Body of pancreas (tissue), 4 donors: ENCODE data around the gene PMM2. TPM values are rescaled to one million over a fixed set of nuclear protein-coding genes. Genes with fewer than 3 reads are reported as not detected.

Experiments
- ATAC-seq: fragments of 150-250 bp; one replicate; pipeline ENCODE4 v1.9.1; 2016
- DNase-seq, 4 donors: peaks; one replicate each; pipeline ENCODE4 v3.0.0-alpha.2; 2019
- H3K27ac ChIP-seq, 4 donors: fragments of 200-600 bp; sonication (generic); 1 replicate in 3 of 4; 2 replicates in 1 of 4; pipeline versions ENCODE4 v1.5.1 to v1.6.1; 2016 to 2019; ENCODE audit warnings: mild to moderate bottlenecking in 1 of 4, mixed read lengths in 1 of 4, moderate library complexity in 1 of 4
- H3K27me3 ChIP-seq, 2 donors: fragments of 200-600 bp; sonication (generic); one replicate each; pipeline ENCODE4 v1.6.0; 2016; ENCODE audit warnings: mild to moderate bottlenecking in 1 of 2
- H3K36me3 ChIP-seq, 2 donors: fragments of 200-600 bp; sonication (generic); replicated peaks in 1 of 2; 2 replicates each; pipeline ENCODE4 v1.5.1; 2016; ENCODE audit warnings: low read depth in 2 of 2; ENCODE audit not compliant: insufficient read depth in 1 of 2
- H3K4me1 ChIP-seq: fragments of 200-600 bp; sonication (generic); one replicate; pipeline ENCODE4 v1.6.0; 2016
- H3K4me3 ChIP-seq, 2 donors: fragments of 200-600 bp; sonication (generic); 1 replicate in 1 of 2; 2 replicates in 1 of 2; pipeline ENCODE4 v1.5.1; 2016 to 2019
- H3K9me3 ChIP-seq, 3 donors: fragments of 200-600 bp; sonication (generic); 1 replicate in 2 of 3; 2 replicates in 1 of 3; pipeline ENCODE4 v1.5.1; 2016
- POLR2A ChIP-seq, 3 donors: fragments of 450-650 bp; IDR thresholded peaks; one replicate each; pipeline ENCODE4 v1.6.1; 2016; ENCODE audit warnings: antibody characterized with exemption in 3 of 3, mild to moderate bottlenecking in 2 of 3
- WGBS, 2 donors: methylation state at CpG; one replicate each; pipeline ENCODE4 v1.1.5; 2017; 5-methylcytosine and 5-hydroxymethylcytosine counted together
- intact Hi-C: fragments of 100-400 bp; cut with DNase I; formaldehyde crosslinking; loops from one replicate; pipeline ENCODE4 v1.15.1; 2023
- total RNA-seq, 2 donors: library from RNA; depleted of rRNA; stranded (reverse); fragments of >200 nt; gene quantifications; one replicate each; pipeline ENCODE4 v1.1.0, GENCODE V29; 2016
- TF ChIP-seq, protein P1 (sequence below), 7 experiments: fragments of 450-650 bp in 4 of 7; fragments of 200-600 bp in 3 of 7; sonication (generic) in 3 of 7; IDR thresholded peaks; one replicate each; pipeline ENCODE4 v1.5.1; 2016 to 2019; ENCODE audit warnings: antibody characterized with exemption in 7 of 7

The PMM2 gene
- total RNA-seq, 2 donors from 2014 or later = 34.8 to 127 TPM

DNA sequence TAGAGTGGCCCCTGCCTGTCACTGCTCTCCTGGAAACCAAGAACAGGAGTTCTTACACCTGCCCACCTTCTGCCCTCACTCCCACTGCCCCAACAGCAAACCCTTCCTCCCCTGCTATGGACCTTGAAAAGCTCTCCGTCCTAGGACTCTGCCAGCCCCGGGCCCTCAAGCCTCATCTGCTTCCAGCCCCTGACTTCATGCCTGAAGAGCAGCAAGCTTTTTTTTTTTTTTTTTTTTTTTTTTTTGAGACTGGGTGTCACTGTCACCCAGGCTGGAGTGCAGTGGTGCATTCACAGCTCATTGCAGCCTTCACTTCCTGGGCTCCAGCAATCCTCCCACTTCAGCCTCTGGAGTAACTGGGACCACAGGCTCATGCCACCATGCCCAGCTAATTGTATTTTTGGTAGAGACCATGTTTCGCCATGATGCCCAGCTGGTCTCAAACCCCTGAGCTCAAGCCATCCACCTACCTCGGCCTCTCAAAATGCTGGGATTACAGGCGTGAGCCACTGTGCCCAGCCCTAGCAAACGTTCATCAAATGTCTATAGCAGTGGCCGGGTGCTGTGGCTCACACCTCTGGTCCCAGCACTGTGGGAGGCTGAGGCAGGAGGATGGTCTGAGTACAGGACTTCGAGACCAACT lies 54.2 kb downstream of the PMM2 start:
- no peaks in the 10 kb centered on the region for H3K27me3 ChIP-seq
- H3K4me1 ChIP-seq = peaks cover 16% of the 10 kb centered on the region
- 89 to 94% methylated on average over 8 of the region's 8 CpGs for WGBS, 2 donors
- ATAC-seq (no peak), DNase-seq (no peak)
- H3K9me3 ChIP-seq = no peaks in the 10 kb centered on the region
- H3K27ac ChIP-seq = peak overlapping the region in 2 of 4 donors; percentile 42 to 46
- peaks cover 0 to 23% of the 10 kb centered on the region in 2 donors for H3K36me3 ChIP-seq
- H3K4me3 ChIP-seq = no peak overlapping the region
- intact Hi-C loops = loop anchor here (10.0 kb wide), 1 partner anchor 47 kb away; no protein-coding TSS in a partner anchor
- TF ChIP-seq POLR2A (IDR thresholded peaks at IDR 0.05) = no peak
- TF ChIP-seq, protein P1, sequence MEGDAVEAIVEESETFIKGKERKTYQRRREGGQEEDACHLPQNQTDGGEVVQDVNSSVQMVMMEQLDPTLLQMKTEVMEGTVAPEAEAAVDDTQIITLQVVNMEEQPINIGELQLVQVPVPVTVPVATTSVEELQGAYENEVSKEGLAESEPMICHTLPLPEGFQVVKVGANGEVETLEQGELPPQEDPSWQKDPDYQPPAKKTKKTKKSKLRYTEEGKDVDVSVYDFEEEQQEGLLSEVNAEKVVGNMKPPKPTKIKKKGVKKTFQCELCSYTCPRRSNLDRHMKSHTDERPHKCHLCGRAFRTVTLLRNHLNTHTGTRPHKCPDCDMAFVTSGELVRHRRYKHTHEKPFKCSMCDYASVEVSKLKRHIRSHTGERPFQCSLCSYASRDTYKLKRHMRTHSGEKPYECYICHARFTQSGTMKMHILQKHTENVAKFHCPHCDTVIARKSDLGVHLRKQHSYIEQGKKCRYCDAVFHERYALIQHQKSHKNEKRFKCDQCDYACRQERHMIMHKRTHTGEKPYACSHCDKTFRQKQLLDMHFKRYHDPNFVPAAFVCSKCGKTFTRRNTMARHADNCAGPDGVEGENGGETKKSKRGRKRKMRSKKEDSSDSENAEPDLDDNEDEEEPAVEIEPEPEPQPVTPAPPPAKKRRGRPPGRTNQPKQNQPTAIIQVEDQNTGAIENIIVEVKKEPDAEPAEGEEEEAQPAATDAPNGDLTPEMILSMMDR (IDR thresholded peaks at IDR 0.05) = no peak

- no peak for TF ChIP-seq POLR2A (IDR thresholded peaks at IDR 0.05)
- TF ChIP-seq, protein P1 (IDR thresholded peaks at IDR 0.05) = no peak
- H3K27me3 ChIP-seq = no peaks in the 10 kb centered on the region
- DNase-seq = no peak
- 73 to 79% methylated on average over 8 of the region's 8 CpGs for WGBS, 2 donors
- H3K27ac ChIP-seq = peak overlapping the region in 2 of 4 donors; percentile 42 to 46
- H3K4me1 ChIP-seq = peaks cover 16% of the 10 kb centered on the region
- H3K4me3 ChIP-seq = no peak overlapping the region
- H3K36me3 ChIP-seq = peaks cover 0 to 23% of the 10 kb centered on the region in 2 donors
- no peak for ATAC-seq
- intact Hi-C loops = loop anchor here (10.0 kb wide), 1 partner anchor 48 kb away; no protein-coding TSS in a partner anchor
- no peaks in the 10 kb centered on the region for H3K9me3 ChIP-seq
Observed at GRCh38 chr16:8852534-8852933, 54.9 kb downstream of the PMM2 start.

- Histone ChIP-seq H3K36me3 (peaks cover 0 to 23% of the 10 kb centered on the region in 2 donors), H3K27ac (peak overlapping the region in 2 of 4 donors; percentile 42 to 46), H3K9me3 (no peaks in the 10 kb centered on the region), H3K4me3 (no peak overlapping the region), H3K27me3 (no peaks in the 10 kb centered on the region), H3K4me1 (peaks cover 16% of the 10 kb centered on the region)
- intact Hi-C loops = loop anchor here (10.0 kb wide), 1 partner anchor 48 kb away; no protein-coding TSS in a partner anchor
- no peak for DNase-seq
- ATAC-seq = no peak
- TF ChIP-seq POLR2A (IDR thresholded peaks at IDR 0.05) = no peak
- TF ChIP-seq, protein P1 (IDR thresholded peaks at IDR 0.05) = no peak
- WGBS, 2 donors = 78 to 80% methylated on average over 7 of the region's 7 CpGs
Observed at GRCh38 chr16:8853150-8853549, 55.5 kb downstream of the PMM2 start.

GRCh38 chr16:8853611-8854010 lies 56.0 kb downstream of the PMM2 start:
- Histone ChIP-seq H3K4me3 (no peak overlapping the region), H3K36me3 (peaks cover 4 to 22% of the 10 kb centered on the region in 2 donors), H3K4me1 (peaks cover 18% of the 10 kb centered on the region), H3K27ac (peak overlapping the region in 1 of 4 donors; percentile 0), H3K9me3 (no peaks in the 10 kb centered on the region), H3K27me3 (no peaks in the 10 kb centered on the region)
- TF ChIP-seq, protein P1 (IDR thresholded peaks at IDR 0.05) = no peak
- no peak for TF ChIP-seq POLR2A (IDR thresholded peaks at IDR 0.05)
- intact Hi-C loops = loop anchor here (10.0 kb wide), 1 partner anchor 49 kb away; no protein-coding TSS in a partner anchor
- ATAC-seq = no peak
- WGBS, 2 donors = 95 to 96% methylated on average over 7 of the region's 7 CpGs
- DNase-seq = no peak
